HT1080 (cell line): ENCODE data around the gene PON2. TPM values are rescaled to one million over a fixed set of nuclear protein-coding genes. Genes with fewer than 3 reads are reported as not detected.

Source experiments
- total RNA-seq: library from RNA; depleted of rRNA; stranded (reverse); fragments of >200 nt; shearing (Covaris generic); gene quantifications from 2 replicates; pipeline ENCODE4 v1.2.3, GENCODE V29; 2014; rRNA removed

The PON2 gene
- total RNA-seq, 1 experiment from 2014 or later: 86.7 TPM

Other genes starting within 250 kb of the PON2 start
- gene PON1, start 110.5 kb downstream of the PON2 start, total RNA-seq: not detected in 2 replicates
- not detected in 2 replicates for gene PON3, start 38.7 kb downstream of the PON2 start, total RNA-seq
- not detected in 2 replicates for gene ASB4, start 50.9 kb upstream of the PON2 start, total RNA-seq
- gene PDK4, start 161.5 kb upstream of the PON2 start, total RNA-seq: not detected in 2 replicates